HG03175 (cell line): ENCODE results near the gene DPP10.
A peak's percentile ranks its signal among the peaks of the same experiment; 100 is the strongest.
"Not testable (repeated sequence)": the region's sequence is repeated elsewhere in the genome, so short reads cannot be mapped to it uniquely, and the experiment has no call there.

Source experiments
- ATAC-seq: cut with Tn5 transposase; IDR thresholded peaks from one replicate; pipeline ENCODE4 v1.9.1; 2021; ENCODE audit warnings: mild to moderate bottlenecking, moderate library complexity; ENCODE audit not compliant: unreplicated experiment

DPP10 gene

DNA sequence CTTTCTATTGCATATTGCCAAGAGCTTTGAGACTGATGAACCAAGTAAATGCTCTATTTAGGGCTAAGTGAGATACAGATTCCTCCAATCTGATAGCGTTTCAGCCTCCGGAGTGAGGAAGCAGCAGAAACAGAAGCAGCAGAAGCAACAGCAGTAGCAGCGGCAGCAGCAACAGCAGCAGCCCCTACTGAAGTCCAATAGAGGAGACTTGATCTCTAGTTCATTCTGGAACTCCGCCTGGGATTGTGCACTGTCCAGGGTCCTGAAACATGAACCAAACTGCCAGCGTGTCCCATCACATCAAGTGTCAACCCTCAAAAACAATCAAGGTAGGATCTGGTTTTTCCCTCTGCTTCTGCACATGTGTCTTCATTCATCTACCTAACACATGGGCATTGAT lies at the start of gene DPP10:
TSS of gene DPP10 (plus strand) at position 132 of the 400 bp plus-strand sequence.
- ATAC-seq: no peak

DNA sequence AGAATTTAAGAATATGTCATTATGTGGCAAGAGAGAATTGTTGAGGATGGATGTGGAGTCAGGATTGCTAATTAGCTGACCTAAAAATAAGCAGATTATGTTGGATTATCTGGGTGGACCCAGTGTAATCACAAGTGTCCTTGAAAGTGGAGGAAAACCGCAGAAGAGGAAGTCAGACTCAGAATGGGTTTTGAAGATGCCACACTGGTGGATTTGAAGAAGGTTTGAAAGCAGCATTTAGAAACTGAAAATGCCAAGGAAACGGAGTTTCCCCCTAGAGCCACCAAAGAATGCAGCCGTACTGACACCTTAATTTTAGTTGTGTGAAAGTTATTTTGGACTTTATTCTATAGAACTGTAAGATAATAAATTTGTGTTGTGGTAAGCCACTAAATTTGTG lies 41.6 kb upstream of the DPP10 start:
- no peak for ATAC-seq

DNA sequence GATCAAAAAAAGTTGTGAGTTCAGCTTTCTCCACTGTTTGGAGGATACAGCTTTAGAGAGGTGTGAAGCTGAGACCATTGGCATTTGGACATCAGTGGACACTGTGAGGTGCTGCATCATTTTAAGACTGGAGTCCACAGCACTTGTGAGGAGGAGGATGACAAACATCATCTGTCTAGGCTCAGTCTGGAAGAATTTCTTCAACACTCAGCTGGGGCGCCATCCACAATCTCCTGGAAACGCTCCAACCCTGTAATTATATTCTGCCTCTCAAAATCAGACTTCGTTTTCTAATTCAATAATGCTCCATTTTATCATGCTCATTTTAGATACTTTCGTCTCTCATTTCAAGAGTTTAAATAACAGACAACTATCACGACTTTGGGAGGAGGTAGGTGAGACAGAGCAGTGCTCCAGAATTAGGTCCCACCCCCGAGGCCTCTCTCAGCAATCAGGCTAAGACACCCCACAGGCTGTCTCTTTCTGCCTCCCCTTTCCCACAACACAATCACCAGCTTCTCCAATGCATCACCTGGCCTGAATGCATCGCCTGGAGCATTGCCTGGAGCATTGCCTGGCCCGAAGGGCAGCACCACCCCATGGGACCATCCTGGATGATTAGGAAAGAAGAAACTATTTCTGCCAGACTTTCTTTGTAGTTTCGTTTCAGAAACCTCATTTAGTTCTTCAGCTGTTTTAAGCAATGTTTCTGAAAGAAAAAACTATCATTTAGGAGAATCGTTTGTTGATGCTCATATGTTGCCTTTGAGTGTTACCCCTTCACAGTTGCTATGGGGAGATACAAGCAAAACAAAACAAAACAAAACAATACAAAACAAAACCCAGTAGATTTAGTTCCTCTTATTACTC lies 37.0 kb upstream of the DPP10 start:
- peak; percentile 50 for ATAC-seq

DNA sequence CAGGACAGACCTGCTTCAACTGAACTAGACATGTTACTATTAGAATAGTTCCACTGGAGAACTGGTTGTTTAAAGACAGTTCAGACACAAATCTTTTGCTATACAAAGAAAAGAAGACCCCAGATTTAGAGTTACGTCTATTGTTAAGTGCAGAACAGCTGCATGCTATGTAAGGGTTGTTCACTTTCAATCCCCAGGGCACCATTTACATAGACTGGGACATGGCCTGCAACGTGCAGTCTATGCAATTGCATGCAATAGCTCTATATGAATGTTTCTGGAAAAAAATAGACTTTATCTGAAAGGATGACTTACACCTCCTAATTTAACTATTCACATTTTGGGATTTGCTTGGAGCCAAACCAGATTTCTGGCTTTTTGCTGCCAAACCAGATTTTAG lies 36.1 kb upstream of the DPP10 start:
- no peak for ATAC-seq

DNA sequence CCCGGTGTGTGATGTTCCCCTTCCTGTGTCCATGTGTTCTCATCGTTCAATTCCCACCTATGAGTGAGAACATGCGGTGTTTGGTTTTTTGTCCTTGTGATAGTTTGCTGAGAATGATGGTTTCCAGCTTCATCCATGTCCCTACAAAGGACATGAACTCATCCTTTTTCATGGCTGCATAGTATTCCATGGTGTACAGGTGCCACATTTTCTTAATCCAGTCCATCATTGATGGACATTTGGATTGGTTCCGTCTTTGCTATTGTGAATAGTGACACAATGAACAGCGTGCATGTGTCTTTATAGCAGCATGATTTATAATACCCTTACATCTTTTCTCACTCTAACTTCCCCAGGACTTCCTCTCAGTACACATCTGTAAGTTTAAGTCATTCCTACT lies 35.1 kb upstream of the DPP10 start:
- ATAC-seq: not testable (repeated sequence)

DNA sequence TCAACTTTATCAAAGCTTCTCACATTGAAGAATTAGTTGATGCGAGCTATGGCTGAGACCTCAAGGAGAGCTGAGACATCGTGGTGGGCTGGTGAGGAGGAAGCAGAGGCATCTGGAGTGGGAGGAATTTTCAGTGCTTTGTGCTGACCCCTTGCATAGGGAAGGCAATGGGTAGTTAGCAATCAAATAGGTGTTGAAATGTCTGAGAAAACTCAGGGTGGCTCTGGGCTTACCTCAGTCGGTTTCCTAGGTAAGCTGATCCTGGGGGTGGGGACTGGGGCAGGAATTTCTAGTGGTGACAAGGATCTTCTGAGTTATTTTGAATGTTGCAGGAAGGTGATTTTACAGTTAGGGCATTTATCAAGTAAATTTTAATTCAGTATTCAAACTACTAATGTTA lies 20.7 kb upstream of the DPP10 start:
- ATAC-seq: no peak

DNA sequence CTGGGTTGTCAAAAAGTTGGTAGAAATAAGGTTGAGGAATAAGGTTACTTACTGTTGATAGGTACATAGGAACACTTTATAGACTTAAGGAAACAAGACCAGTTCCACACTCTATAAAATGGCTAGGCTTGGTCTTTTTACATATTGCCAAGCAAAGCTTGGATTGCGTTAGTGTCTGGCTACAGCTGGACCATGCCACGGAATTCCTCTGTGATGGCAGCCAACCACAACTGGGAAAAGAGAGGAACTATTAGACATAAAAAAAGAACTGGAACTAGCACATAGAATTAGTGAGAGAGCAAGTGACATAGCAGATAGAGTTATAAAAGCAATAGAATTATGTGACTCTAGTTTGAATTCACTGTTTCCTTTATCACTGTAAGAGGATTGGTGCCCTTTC lies 17.7 kb upstream of the DPP10 start:
- ATAC-seq: no peak

DNA sequence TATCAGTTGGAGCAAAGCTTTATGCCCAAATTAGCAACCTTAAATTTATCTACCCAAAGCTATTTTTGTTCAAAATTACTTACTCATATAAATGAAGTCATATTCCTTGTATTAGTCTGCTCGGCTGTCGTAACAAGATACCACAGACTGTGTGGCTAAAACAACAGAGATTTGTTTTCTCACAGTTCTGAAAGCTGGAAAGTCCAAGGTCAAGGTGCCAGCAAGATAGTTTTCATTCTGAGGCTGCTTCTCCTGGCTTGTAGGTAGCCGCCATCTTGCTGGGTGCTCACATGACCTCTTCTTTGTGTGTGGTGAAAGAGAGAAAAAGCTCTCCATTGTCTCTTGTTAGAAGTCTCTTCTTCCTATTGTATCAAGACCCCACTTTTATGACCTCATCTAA lies 15.7 kb upstream of the DPP10 start:
- ATAC-seq: no peak

DNA sequence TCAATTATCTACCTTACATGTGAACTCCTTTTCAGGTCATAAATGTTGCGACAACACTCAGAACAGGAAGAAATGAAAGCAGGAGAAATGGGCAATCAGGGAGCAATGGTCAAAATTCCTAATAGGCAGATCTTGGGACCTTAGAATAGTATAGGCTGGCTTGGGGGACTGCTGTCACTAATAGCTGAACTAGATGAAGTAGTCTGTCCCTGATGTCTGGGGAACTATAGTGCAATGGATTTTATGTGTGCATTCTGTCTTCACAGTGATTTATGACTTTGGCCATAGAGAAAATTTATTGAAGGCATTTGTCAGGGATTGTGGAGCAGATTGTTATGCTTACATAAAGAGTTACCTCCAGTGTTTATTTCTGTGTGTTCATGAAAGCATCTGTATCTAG lies 6.1 kb upstream of the DPP10 start:
- ATAC-seq: no peak

DNA sequence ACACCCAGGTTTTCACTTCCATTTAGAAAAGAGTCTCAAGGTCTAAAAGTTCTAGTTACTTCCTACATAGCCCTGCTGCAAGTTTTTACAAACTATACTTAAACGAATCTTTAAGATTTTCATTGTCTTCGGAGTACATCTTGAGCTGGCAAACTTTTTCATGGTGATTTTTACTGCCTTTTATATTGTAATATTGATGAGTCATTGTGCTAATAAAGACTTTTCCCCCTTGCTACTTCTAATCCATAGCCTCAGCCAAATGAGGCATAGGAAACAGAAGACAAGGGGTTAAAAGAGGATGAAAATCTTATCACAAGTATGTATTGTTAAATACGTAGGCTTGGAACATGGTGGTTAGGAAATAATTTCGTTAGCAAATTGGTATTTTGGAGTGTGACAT lies 4.1 kb downstream of the DPP10 start:
- ATAC-seq: no peak

DNA sequence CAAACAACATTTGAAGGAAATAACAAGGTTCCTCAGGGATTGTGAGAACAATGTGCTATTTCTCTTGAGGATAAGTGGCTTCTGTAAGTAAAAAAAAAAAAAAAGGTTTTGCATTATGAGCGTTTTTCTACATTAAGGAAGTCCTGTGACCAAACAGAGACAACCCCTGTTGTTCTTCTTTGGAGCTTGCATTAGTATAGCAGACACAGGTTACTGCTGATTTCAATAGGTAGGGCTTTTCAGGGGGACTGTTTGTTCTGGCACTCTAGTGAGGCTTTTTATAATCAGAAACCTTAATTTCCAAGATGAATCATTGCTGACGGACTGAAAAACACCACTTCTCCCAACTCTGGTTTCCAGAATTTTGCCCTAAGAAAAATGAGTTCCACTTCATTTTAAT lies 8.2 kb downstream of the DPP10 start:
- ATAC-seq: no peak

DNA sequence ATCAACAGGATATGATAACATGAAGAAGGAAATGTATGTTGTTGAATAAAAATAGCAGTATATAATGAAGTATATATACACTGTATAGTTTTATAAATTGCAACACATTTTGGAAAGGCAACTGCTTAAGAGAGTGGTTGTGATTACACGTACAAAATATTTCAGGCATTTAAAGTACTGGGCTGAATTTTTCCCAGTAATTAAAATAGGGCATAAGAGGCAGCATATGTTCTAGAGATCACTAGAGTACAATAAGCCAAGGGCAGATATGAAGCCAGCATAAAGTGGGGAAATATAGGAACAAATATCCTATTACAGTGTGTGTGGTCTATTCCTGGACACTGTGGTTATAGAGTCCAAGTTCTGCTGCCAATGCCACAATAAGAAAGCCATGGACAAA lies 14.1 kb downstream of the DPP10 start:
- no peak for ATAC-seq

DNA sequence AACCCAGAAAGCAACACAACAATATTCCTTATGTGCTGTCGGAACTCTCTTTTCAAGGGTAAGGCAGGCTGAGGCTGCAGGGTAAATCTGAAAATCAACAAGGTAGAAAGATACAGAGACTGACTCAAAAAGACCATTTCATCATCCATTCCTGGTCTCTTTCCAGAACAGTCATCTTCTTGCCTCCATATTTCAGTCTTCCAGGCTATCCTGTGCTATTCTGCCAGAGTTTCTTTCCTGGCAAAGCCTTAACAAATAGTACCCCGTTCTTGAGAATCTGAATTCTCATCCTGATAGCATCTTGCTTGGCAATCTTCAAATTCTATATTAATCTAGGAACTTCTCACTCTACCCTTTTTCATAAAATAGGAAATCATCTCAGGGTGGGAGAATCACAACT lies 15.5 kb downstream of the DPP10 start:
- no peak for ATAC-seq

DNA sequence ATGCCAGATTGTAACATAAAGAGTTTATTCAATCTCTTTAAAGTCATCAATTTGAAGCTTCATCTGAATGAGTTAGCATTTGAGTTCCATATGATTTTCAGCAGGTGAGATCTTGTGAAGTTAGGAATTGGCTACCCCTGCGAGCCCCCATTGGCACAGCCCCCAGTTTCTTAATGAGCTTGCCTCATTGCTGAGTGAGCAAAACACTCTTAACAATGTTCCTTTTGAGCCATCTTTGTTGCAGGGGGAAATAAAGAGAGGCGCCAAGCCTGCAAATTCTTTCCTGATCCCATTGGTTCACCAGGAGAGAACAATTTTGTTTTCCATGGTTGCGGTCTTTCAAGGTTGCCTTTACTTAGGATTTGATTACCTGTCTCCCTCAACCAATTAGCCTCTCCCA lies 18.7 kb downstream of the DPP10 start:
- ATAC-seq: no peak

DNA sequence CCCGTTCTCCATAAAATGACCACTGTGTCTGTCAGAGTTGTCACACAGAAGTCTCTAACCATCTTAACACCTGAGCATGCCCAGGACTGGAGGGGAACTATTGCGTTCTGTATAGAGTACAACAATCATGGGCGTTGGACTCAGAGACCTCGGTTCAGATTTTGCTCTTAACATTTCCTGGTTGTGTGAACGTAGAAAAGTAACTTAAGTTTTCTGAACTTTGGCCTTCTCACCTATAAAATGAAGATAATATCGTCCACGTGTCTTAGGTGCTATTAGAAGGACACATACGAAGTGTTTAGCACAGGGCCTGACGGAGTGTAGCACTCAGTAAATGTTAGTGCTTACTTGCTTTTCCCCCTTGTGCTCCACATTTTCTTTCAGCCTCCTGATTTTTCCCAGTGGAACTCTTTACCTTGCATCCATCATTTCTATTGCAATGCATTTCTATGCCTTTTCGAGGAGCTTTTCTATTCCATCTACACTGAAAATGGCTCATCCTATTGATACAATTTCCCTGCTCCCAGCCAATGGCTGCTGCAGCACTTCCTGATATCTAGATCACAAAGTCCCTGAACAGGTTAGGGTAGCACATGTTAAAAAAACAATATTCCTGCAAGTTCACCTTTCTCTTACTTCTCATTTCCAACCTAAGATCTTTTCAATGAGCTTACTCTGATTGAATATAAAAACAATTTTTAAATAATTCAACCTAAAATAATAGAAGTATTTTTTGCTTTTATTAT lies 22.7 kb downstream of the DPP10 start:
- no peak for ATAC-seq

DNA sequence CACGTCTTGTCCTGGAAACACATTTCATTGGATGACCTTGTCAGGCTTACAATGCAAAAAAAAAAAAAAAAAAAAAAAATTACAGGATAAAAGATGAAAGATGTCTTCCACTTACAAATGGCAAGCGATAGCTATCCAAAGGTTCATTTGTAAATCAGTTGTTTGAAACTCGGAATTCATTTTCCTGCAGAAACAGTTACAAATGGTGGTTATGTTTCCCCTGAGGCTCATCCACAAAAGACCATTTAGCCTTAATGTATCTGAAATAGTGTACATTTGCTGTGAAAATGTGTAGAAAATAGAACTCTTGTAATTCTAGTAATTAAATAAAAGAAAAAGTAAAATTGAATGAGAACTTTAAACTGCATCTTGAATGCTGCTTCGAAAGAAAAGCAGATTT lies 25.9 kb downstream of the DPP10 start:
- ATAC-seq: no peak

DNA sequence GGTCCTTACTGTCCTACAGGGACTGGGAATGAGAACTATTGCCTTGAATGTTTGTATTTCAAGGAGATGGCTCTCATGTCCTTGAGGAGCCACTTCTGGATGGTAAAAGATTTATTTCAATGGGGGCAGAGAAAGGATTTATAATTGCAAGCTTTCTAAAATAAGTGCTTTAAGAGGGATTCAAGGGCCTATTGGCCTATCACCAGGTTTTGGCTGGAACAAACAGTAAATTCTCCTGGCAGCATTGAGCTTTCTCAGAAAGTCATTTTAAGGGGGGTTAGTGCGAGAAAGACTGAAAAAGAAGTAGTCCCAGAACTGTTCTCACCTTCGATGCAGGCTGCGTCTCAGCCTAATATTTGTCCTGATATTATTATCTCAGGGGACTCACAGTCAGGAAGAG lies 29.8 kb downstream of the DPP10 start:
- ATAC-seq: no peak

DNA sequence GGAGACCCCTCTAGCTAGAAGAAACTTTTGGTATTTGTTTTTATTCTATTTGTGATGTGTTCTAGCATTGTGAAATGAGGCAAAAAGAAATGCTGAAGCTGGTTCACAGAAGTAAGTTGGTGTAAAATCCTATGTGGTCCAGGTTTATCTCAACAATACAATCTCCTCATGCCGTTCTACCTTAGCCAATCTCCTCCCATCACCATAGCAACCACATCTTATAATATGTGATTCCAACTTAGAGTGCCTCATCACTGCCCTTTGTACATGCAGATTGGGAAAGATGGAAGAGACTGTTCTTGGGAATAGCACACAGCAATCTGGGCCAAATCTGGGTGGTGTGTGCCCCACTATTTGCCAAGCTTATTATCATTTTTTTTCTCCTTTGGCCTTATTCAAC lies 30.3 kb downstream of the DPP10 start:
- no peak for ATAC-seq

DNA sequence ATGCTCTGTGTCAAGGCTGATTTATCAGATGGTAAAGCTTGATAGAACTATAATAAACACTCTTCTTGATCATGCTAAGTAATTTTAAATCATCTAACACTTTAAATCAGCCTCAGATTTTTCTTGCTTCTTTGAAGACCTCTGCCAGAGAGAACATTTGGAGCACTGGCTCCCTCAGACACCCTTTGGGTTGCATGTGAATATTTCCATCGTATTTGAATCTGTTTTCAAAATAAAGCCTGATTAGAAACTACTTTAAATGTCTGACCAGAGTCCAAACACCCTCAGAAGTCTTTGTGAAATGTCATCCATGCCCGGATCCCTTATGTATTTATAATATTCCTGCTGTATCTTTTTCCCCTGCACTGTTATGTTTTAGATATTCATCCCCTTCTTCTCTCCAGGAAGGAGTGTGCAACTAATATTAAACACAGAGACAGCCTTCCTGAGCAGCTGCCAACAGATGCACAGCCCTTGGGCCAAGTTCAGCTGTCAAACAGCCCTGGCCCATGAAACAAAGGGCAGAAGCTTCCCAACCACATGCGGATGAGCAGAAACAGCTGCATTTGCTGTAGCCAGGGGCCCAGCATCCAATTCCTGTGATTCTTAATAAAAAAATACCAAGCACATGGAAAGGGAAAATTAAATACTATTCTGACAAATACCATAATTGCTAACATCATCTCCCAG lies 46.5 kb downstream of the DPP10 start:
- no peak for ATAC-seq

DNA sequence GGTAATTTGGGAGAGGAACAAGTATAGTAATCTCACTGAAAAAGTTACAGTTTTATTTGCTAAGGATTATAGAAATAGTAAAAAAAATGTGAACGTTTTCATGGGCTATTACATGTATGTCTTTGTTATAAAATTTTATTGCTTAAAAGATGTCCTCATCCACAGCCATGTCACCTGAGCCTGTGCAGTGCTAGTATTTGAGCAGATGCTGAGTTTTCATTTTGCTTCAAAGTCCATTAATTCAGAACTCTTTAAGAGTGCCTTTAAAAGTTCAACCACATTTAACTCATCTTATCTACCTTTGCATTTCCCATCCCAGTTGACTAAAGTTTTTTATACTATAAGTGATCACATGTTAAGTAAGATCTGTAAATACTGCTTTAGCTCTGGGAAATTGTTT lies 52.6 kb downstream of the DPP10 start:
- ATAC-seq: no peak

DNA sequence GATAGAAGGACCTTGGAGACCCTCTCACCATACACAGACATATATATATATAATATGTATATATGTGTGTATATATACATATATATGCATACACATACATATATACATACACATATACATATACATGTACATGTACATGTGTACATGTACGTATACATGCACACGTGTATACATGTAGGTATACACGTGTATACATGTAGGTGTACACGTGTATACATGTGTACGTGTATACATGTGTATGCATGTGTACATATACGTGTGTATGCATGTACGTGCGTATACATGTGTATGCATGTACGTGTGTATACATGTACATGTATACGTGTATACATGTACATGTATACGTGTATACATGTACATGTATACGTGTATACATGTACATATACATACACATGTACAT lies 54.5 kb downstream of the DPP10 start:
- ATAC-seq: no peak

DNA sequence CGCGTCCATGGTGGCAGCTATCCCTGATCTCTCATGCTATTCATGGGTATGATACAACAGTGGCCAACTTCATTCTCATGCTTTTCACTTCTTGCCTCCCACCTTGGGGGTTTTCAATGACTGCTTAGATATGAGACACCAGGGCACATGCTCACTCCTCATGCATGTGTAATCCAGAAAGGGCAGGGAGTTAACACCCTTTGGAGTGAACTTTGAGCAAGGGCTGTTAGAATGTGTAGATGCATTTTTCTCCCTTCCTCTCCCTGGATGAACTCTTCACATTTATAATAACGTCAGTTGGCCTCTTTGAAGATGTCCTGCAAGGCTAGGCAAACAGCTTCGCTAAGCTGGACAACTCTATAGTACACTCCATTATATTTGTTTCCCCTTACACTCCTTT lies 56.7 kb downstream of the DPP10 start:
- no peak for ATAC-seq
